CD4-positive, CD25-positive, alpha-beta regulatory T cell (primary cell): Measurements from ENCODE around the gene SIK3. TPM values are rescaled to one million over a fixed set of nuclear protein-coding genes. Genes with fewer than 3 reads are reported as not detected.
A peak's percentile ranks its signal among the peaks of the same experiment; 100 is the strongest.

Experiments
- ATAC-seq, 2 donors: fragments of 150-1000 bp; cut with Tn5 transposase; one replicate each; pipeline ENCODE4 v1.10.0; 2021; ENCODE audit warnings: low read depth in 2 of 2, moderate number of reproducible peaks in 2 of 2, moderate library complexity in 1 of 2
- DNase-seq, 3 donors: peaks; one replicate each; pipeline versions ENCODE4 v3.0.0 to v3.0.0-alpha.2; 2012 to 2022; ENCODE audit warnings: mixed read lengths in 1 of 3
- H3K27ac ChIP-seq: one replicate; pipeline ENCODE4 v1.7.0; 2013; ENCODE audit warnings: mild to moderate bottlenecking, low read length; ENCODE audit not compliant: insufficient read depth, poor library complexity, severe bottlenecking
- H3K27me3 ChIP-seq: one replicate; pipeline ENCODE4 v1.7.0; 2013; ENCODE audit warnings: low read length; ENCODE audit not compliant: control insufficient read depth, insufficient read depth
- H3K36me3 ChIP-seq: one replicate; pipeline ENCODE4 v1.7.0; 2013; ENCODE audit warnings: mild to moderate bottlenecking, low read length, moderate library complexity; ENCODE audit not compliant: control insufficient read depth, insufficient read depth
- H3K4me1 ChIP-seq: 2 replicates; pipeline ENCODE4 v1.7.0; 2013; ENCODE audit warnings: mild to moderate bottlenecking, low read length; ENCODE audit not compliant: insufficient read depth, control insufficient read depth, poor library complexity, severe bottlenecking
- H3K4me3 ChIP-seq: one replicate; pipeline ENCODE4 v1.7.0; 2013; ENCODE audit warnings: low read depth, mild to moderate bottlenecking, low read length, moderate library complexity
- H3K9me3 ChIP-seq, 2 experiments: 1 replicate in 1 of 2; 2 replicates in 1 of 2; pipeline ENCODE4 v1.7.0; 2013; ENCODE audit warnings: low read length in 2 of 2, mild to moderate bottlenecking in 1 of 2, moderate library complexity in 1 of 2; ENCODE audit not compliant: control insufficient read depth in 2 of 2
- H3K27ac Mint-ChIP-seq, 3 donors: one replicate each; pipeline ENCODE4 v1.8.0; 2020 to 2022; ENCODE audit warnings: mild to moderate bottlenecking in 3 of 3, mixed read lengths in 3 of 3, moderate library complexity in 2 of 3
- H3K27me3 Mint-ChIP-seq: one replicate; pipeline ENCODE4 v1.8.0; 2022; ENCODE audit warnings: mild to moderate bottlenecking, mixed read lengths
- H3K36me3 Mint-ChIP-seq: one replicate; pipeline ENCODE4 v1.8.0; 2020; ENCODE audit warnings: mixed read lengths
- H3K4me1 Mint-ChIP-seq, 4 donors: one replicate each; pipeline ENCODE4 v1.8.0; 2020 to 2022; ENCODE audit warnings: mixed read lengths in 4 of 4, mild to moderate bottlenecking in 1 of 4
- H3K4me3 Mint-ChIP-seq, 4 donors: one replicate each; pipeline ENCODE4 v1.8.0; 2020 to 2022; ENCODE audit warnings: mild to moderate bottlenecking in 4 of 4, mixed read lengths in 4 of 4, moderate library complexity in 3 of 4
- H3K9me3 Mint-ChIP-seq, 7 donors: one replicate each; pipeline ENCODE4 v1.8.0; 2020 to 2022; ENCODE audit warnings: mixed read lengths in 7 of 7, mild to moderate bottlenecking in 3 of 7, moderate library complexity in 2 of 7
- polyA plus RNA-seq, 4 donors: library from polyadenylated mRNA; unstranded; fragments of 300-500 nt; fragmentation: Illumina TruSeq; gene quantifications; one replicate each; pipeline ENCODE4 v1.2.3, GENCODE V29; 2021
- total RNA-seq: library from RNA; stranded (reverse); gene quantifications from one replicate; pipeline ENCODE4 v1.2.3, GENCODE V29; 2022

Gene SIK3
- total and polyA plus RNA-seq, 5 donors from 2014 or later = 7.0 to 55.2 (median 9.4) TPM

DNA sequence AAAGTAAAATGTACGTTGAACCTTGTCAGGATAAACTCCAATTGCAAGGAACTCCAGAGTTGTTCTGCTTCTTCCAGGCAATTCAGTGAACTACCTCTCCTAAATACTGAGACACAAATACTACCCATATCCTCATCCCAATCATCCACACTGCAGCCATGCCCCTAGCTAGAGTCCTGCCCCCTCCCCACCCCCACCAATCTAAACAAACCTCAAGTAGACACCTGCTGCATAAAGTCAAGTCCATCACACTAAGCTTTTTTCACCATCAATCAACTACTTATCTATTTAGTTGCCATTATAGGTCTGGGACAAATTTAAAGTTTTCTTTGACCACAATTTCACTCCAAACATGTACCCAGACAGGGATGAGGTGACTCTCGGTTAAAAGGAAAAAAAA is 167.6 kb downstream of the SIK3 start:
- H3K4me1 ChIP-seq = peaks cover 63% of the 10 kb centered on the region
- Mint-ChIP-seq H3K27me3 (no peaks in the 10 kb centered on the region), H3K4me3 (peak overlapping the region in 3 of 4 donors; percentile 77 to 88 (median 84)), H3K4me1 (peaks cover 55 to 78% (median 68%) of the 10 kb centered on the region in 4 donors), H3K27ac (peak overlapping the region; percentile 83 to 98 (median 97)), H3K9me3 (peaks cover 0 to 6% (median 0%) of the 10 kb centered on the region in 7 donors), H3K36me3 (peaks cover 15% of the 10 kb centered on the region)
- H3K27ac ChIP-seq = peak overlapping the region; percentile 68
- ATAC-seq = no peak
- no peaks in the 10 kb centered on the region for H3K36me3 ChIP-seq
- H3K27me3 ChIP-seq = no peaks in the 10 kb centered on the region
- peak overlapping the region; percentile 80 for H3K4me3 ChIP-seq
- no peaks in the 10 kb centered on the region for H3K9me3 ChIP-seq
- DNase-seq = no peak

DNA sequence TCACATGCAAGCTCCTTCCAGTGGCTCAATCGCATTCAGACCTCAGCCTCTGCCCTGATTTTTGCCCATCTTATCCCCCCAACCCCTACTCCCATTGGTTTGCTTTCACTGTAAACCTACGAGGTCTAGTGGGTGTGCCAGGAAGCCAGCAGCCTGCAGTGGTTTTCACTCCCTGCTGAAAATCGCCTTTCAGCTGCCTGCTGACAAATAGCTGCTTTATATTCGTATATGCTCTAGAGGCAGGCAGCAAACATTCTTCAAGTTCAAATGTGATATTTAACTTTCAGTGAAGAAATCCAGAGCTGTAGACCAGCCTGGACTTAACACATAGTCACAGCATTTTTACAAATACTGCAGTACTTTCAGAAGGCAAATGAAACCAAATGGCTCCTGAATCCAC is 168.1 kb downstream of the SIK3 start:
- H3K4me1 Mint-ChIP-seq = peaks cover 55 to 81% (median 70%) of the 10 kb centered on the region in 4 donors
- H3K9me3 Mint-ChIP-seq = peaks cover 0 to 6% (median 0%) of the 10 kb centered on the region in 7 donors
- DNase-seq = peak in 1 of 3 donors; percentile 65
- peak overlapping the region; percentile 80 for H3K4me3 ChIP-seq
- H3K36me3 ChIP-seq = no peaks in the 10 kb centered on the region
- ATAC-seq = peak in 1 of 2 donors; percentile 32
- peaks cover 68% of the 10 kb centered on the region for H3K4me1 ChIP-seq
- peak overlapping the region; percentile 77 to 88 (median 86) for H3K4me3 Mint-ChIP-seq
- H3K36me3 Mint-ChIP-seq = peaks cover 15% of the 10 kb centered on the region
- peak overlapping the region; percentile 83 to 98 (median 97) for H3K27ac Mint-ChIP-seq
- no peaks in the 10 kb centered on the region for H3K27me3 Mint-ChIP-seq
- no peaks in the 10 kb centered on the region for H3K9me3 ChIP-seq
- no peaks in the 10 kb centered on the region for H3K27me3 ChIP-seq
- peak overlapping the region; percentile 68 for H3K27ac ChIP-seq

DNA sequence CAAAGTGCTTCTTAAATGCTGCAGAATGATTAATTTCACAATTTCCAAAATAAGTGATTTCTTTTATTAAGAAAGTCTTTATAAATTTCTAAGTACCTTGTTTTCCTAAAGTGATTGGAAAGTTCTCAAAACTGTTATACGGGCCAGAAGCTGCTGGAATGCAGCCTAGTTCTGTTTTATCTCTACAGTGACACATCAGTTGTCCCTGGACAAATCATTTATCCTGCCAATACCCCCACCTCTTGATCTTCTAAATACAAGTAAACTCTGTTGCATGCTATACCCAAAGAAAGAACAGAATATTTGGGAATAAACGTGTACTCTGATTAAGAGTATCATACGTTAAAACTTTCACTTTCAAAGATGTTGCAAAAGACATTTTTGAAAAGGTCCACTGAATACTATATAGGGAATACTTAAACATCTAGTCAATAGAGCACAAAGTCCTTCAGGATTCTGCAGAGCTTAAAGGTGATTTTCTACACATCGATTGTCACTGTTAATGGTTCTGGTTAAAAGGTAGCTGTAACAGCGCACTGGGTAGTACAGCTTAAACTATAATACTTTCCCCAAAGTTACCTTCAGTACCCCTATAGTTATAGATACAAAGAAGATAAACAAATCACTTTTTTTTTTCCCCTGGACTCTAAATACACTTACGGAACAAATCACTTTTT is 168.7 kb downstream of the SIK3 start:
- Mint-ChIP-seq H3K4me1 (peaks cover 61 to 87% (median 76%) of the 10 kb centered on the region in 4 donors), H3K27me3 (no peaks in the 10 kb centered on the region), H3K36me3 (peaks cover 21% of the 10 kb centered on the region), H3K4me3 (peak overlapping the region; percentile 77 to 88 (median 86)), H3K27ac (peak overlapping the region; percentile 83 to 98 (median 97)), H3K9me3 (peaks cover 0 to 6% (median 0%) of the 10 kb centered on the region in 7 donors)
- no peaks in the 10 kb centered on the region for H3K36me3 ChIP-seq
- no peaks in the 10 kb centered on the region for H3K9me3 ChIP-seq
- H3K27ac ChIP-seq = peak overlapping the region; percentile 69
- no peak for ATAC-seq
- peak overlapping the region; percentile 80 for H3K4me3 ChIP-seq
- H3K27me3 ChIP-seq = no peaks in the 10 kb centered on the region
- peaks cover 74% of the 10 kb centered on the region for H3K4me1 ChIP-seq
- DNase-seq = no peak

DNA sequence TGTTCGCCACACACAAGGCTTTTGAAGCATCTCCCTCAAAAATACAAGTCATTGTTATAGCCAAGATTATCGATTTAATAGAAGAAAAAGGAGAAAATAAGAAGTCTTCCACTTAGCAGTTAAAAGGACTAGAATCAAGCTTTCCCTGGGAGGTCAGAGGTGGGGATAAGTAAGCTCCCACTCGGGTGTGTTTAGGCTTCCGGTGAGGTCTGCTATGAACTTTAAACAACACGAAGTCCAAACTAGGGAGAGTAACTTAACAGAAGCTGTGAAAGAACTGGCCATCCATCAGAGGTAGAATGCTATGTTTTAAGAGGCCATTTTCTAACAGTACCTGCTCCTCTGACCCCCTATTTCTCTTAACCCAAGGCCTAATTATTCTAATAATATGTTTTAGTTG is 169.4 kb downstream of the SIK3 start:
- Histone ChIP-seq H3K4me3 (peak overlapping the region; percentile 71), H3K4me1 (peaks cover 78% of the 10 kb centered on the region), H3K9me3 (no peaks in the 10 kb centered on the region), H3K36me3 (no peaks in the 10 kb centered on the region), H3K27ac (peak overlapping the region; percentile 69), H3K27me3 (no peaks in the 10 kb centered on the region)
- Mint-ChIP-seq H3K9me3 (peaks cover 0 to 4% (median 0%) of the 10 kb centered on the region in 7 donors), H3K4me1 (peaks cover 63 to 93% (median 75%) of the 10 kb centered on the region in 4 donors), H3K27me3 (no peaks in the 10 kb centered on the region), H3K27ac (peak overlapping the region in 2 of 3 donors; percentile 67 to 90), H3K36me3 (peaks cover 16% of the 10 kb centered on the region), H3K4me3 (peak overlapping the region in 3 of 4 donors; percentile 13 to 87 (median 77))
- no peak for ATAC-seq
- DNase-seq = no peak

DNA sequence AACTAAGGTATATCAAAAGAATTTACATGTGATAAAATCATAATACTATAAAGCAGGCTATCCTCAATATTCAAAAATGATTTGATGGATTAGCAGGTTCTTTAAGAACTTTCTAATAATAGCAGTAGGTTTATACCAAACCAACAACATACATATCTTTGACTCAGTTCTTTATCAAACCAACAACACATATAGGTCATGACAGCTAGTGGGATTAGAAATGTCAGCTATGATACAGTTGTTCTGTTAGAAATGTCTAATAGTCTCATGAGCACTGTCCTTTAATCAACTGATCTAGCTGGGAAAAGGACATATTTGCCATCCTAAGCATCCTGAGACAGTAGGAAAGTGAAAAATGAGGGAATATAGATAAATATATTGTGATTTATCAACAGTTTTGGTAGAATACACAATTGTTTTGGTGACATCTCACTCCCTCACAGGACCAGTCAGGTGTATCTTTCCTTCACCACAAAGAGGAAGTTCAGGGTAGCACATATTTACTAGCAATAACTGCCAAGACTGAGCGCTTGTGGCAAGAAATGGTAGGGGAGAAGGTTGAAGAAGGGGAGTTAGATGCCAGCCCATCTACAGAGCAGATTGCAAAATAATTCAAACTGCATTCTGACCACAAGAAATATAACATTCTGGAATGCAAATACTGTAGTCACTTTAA is 170.0 kb downstream of the SIK3 start:
- Mint-ChIP-seq H3K36me3 (peaks cover 14% of the 10 kb centered on the region), H3K27ac (peak overlapping the region; percentile 70 to 93 (median 90)), H3K4me1 (peaks cover 62 to 93% (median 72%) of the 10 kb centered on the region in 4 donors), H3K27me3 (peaks cover 4% of the 10 kb centered on the region), H3K4me3 (peak overlapping the region; percentile 23 to 77 (median 72)), H3K9me3 (no peaks in the 10 kb centered on the region)
- Histone ChIP-seq H3K27ac (peak overlapping the region; percentile 69), H3K27me3 (no peaks in the 10 kb centered on the region), H3K9me3 (no peaks in the 10 kb centered on the region), H3K36me3 (no peaks in the 10 kb centered on the region), H3K4me1 (peaks cover 78% of the 10 kb centered on the region), H3K4me3 (peak overlapping the region; percentile 71)
- peak in 2 of 3 donors; percentile 40 to 47 for DNase-seq
- peak; percentile 51 to 58 for ATAC-seq

DNA sequence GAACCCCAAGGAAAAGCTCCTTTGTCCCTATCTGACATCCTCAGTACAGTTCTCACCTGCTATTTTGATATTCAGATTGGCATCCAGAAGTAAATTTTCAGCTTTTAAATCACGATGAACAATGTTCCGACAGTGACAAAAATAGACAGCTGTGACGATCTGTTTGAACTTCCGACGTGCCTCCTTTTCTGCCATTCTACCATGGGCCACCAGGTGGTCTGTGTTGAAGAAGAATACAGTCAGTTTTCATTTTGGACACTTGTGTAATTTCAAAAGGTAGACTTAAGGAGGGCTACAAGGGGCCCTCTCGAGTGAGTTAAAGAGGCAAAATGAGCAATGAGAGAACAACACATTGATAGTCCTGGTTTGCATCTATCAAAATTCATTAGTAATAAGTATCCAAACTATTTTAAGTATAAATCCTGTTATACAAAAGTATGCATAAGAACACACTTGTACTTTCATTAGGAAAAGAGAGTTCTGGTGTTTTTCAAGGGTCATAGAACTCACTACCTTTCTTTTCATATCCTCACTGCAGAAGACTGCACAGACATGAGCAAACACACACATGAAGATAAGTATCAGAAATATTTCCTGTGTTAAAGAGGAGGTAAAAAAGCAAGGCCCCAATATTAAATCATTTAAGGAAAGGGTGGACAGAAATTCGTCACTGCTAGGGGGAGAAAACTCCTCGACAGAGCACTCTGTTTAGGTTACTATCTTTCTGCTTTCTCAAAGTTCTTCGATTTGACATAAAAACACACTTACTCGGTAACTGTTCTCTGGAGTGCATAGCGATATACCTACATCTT is 170.9 kb downstream of the SIK3 start:
- no peaks in the 10 kb centered on the region for H3K9me3 Mint-ChIP-seq
- ATAC-seq (peak in 1 of 2 donors; percentile 26), DNase-seq (peak in 2 of 3 donors; percentile 38 to 59)
- Histone ChIP-seq H3K9me3 (no peaks in the 10 kb centered on the region), H3K27ac (peak overlapping the region; percentile 69), H3K4me3 (peak overlapping the region; percentile 71), H3K36me3 (no peaks in the 10 kb centered on the region), H3K27me3 (no peaks in the 10 kb centered on the region), H3K4me1 (peaks cover 78% of the 10 kb centered on the region)
- H3K36me3 Mint-ChIP-seq = peaks cover 15% of the 10 kb centered on the region
- H3K27me3 Mint-ChIP-seq = peaks cover 4% of the 10 kb centered on the region
- peak overlapping the region; percentile 68 to 77 (median 74) for H3K4me3 Mint-ChIP-seq
- H3K27ac Mint-ChIP-seq = peak overlapping the region; percentile 90 to 94 (median 93)
- peaks cover 58 to 89% (median 69%) of the 10 kb centered on the region in 4 donors for H3K4me1 Mint-ChIP-seq

DNA sequence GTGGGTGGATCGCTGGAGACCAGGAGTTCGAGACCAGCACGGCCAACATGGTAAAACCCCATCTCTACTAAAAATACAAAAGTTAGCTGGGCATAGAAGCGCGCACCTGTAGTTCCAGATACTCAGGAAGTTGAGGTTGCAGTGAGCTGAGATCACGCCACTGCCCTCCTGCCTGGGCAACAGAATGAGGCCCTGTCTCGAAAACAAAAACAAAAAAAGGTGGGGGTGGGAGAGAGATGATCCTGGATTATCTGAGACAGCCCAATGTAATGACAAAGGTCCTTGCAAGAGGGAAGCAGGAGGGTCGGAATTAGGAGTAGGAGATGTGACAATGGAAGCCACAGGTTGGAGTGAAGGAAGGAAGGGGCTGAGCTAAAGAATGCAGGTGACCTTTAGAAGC is 173.2 kb downstream of the SIK3 start:
- H3K9me3 ChIP-seq = no peaks in the 10 kb centered on the region
- no peaks in the 10 kb centered on the region for H3K36me3 ChIP-seq
- H3K27me3 Mint-ChIP-seq = peaks cover 4% of the 10 kb centered on the region
- peak overlapping the region; percentile 90 to 95 (median 94) for H3K27ac Mint-ChIP-seq
- H3K4me1 Mint-ChIP-seq = peaks cover 40 to 65% (median 48%) of the 10 kb centered on the region in 4 donors
- peaks cover 57% of the 10 kb centered on the region for H3K4me1 ChIP-seq
- H3K9me3 Mint-ChIP-seq = no peaks in the 10 kb centered on the region
- H3K4me3 Mint-ChIP-seq = peak overlapping the region; percentile 8 to 70 (median 61)
- H3K4me3 ChIP-seq = peak overlapping the region; percentile 48
- peak; percentile 39 to 47 for ATAC-seq
- peaks cover 15% of the 10 kb centered on the region for H3K36me3 Mint-ChIP-seq
- DNase-seq = peak in 1 of 3 donors; percentile 73
- no peaks in the 10 kb centered on the region for H3K27me3 ChIP-seq
- peak overlapping the region; percentile 64 for H3K27ac ChIP-seq
